ENCODE data around the gene USP17L26. TPM values are rescaled to one million over a fixed set of nuclear protein-coding genes. Genes with fewer than 3 reads are reported as not detected.
"Not testable (repeated sequence)": the region's sequence is repeated elsewhere in the genome, so short reads cannot be mapped to it uniquely, and the experiment has no call there.

USP17L26 gene
- total and polyA plus RNA-seq, 2 of the 8 experiments (the other 6 are each of a cell fraction or from before 2014, with no cell fraction given): not detected

DNA sequence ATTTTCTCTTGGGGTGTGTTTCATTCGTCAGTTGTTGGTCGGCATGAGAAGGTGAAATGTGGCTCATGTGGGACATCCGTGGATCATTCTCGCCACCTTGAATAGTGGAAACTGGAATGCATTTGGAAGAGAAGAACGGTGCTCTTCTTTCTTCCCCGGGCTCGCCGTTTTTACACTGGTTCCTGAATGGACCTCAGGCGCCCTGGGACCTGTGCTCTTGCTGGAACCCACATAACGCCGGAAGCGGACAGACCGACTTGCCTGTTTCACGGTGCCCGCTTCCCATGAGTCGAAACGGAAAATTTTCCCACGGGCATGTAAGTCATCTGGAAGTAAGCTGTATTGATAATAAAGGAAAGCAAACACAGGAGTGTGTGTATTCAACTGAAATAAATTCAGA lies 16.4 kb downstream of the USP17L26 start:
- H2AK5ac ChIP-seq (ENCODE audit: low read depth, low read length); H3K36me3 ChIP-seq (ENCODE audit: control insufficient read depth in 2 of 4, insufficient read depth in 4 of 4, low read length in 3 of 4); H2BK15ac ChIP-seq (ENCODE audit: low read length); H3K4me1 ChIP-seq (replicated peaks in 1 of 4; ENCODE audit: control insufficient read depth in 3 of 4, insufficient read depth in 4 of 4, low read length in 3 of 4); H4K8ac ChIP-seq (ENCODE audit: extremely low read depth, insufficient read depth, low read length); H3K4me2 ChIP-seq (ENCODE audit: insufficient read depth in 1 of 2, low read depth in 2 of 2, low read length in 2 of 2); H4K91ac ChIP-seq (replicated peaks; ENCODE audit: insufficient read length, low read length); H3K4me3 ChIP-seq (ENCODE audit: extremely low read depth in 1 of 4, insufficient read depth in 2 of 4, low read depth in 3 of 4, low read length in 4 of 4); H3K23ac ChIP-seq (ENCODE audit: insufficient read length); H3K23me2 ChIP-seq (ENCODE audit: low read depth, low read length); H3K9ac ChIP-seq (replicated peaks in 1 of 4; ENCODE audit: extremely low read depth in 1 of 4, low read depth in 3 of 4, low read length in 3 of 4); H3K18ac ChIP-seq (ENCODE audit: extremely low read depth, low read length); H4K5ac ChIP-seq (ENCODE audit: insufficient read length, low read depth, low read length); H2BK5ac ChIP-seq (ENCODE audit: low read depth, low read length); H3K27me3 ChIP-seq (replicated peaks in 1 of 4; ENCODE audit: control insufficient read depth in 3 of 4, extremely low read depth in 1 of 4, insufficient read depth in 3 of 4, low read length in 3 of 4); H3K4ac ChIP-seq (replicated peaks; ENCODE audit: insufficient read length, low read depth, low read length); H2BK12ac ChIP-seq (ENCODE audit: low read depth, low read length); FAIRE-seq; H2BK20ac ChIP-seq (ENCODE audit: low read length); H4K20me1 ChIP-seq (replicated peaks in 1 of 2; ENCODE audit: control insufficient read depth in 1 of 2, insufficient read depth in 2 of 2, low read length in 2 of 2); H3K14ac ChIP-seq (ENCODE audit: insufficient read length); H3K9me3 ChIP-seq (ENCODE audit: insufficient read depth in 2 of 2, low read depth in 1 of 2, low read length in 1 of 2); H2AFZ ChIP-seq (ENCODE audit: low read length); H2BK120ac ChIP-seq (replicated peaks; ENCODE audit: low read depth, low read length); CTCF ChIA-PET (ENCODE audit: partially characterized antibody); H3K27ac ChIP-seq (ENCODE audit: low read depth, low read length); H3K56ac ChIP-seq (replicated peaks; ENCODE audit: insufficient read length, low read depth, low read length); H3K79me2 ChIP-seq (ENCODE audit: control insufficient read depth in 1 of 2, insufficient read depth in 2 of 2, low read length in 2 of 2); POLR2A ChIA-PET (ENCODE audit: partially characterized antibody); H3K79me1 ChIP-seq (ENCODE audit: low read depth, low read length): not testable (repeated sequence)
- DNase-seq (ENCODE audit: low read depth in 1 of 2, low spot score in 2 of 2): peak in 1 of 2 experiments; percentile 45
- 89% methylated on average over 14 of the region's 18 CpGs; no CpG with 5 or more reads in 1 of the 2 experiments for WGBS, 2 experiments (ENCODE audit: extremely low coverage in 1 of 2, insufficient coverage in 1 of 2, insufficient read length in 1 of 2, insufficient replicate concordance in 2 of 2, low coverage in 1 of 2, low lambda C conversion rate in 2 of 2, missing lambda C conversion rate in 1 of 2)

DNA sequence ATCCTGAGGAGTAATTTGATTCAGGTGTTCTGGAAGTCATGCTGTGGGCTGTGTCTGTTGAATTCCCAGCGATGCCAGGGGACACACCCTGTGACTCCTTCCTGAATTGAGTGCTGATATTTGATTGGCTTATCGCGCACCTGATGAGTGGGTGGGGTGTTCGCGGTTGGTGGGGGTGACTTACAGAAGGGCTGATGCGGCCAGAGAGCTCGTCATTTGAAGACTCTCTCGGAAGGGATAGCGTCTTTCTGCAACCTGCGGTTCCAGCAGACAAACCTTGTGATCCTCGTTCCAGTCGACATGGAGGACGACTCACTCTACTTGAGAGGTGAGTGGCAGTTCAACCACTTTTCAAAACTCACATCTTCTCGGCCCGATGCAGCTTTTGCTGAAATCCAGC lies 18.9 kb downstream of the USP17L26 start, which contains the start of gene USP17L29:
USP17L29 (plus strand) TSS at position 301 of the 400 bp plus-strand sequence; CDS start at position 301, 0 bp downstream.
- H3K4ac ChIP-seq (replicated peaks; ENCODE audit: insufficient read length, low read depth, low read length); H2BK12ac ChIP-seq (ENCODE audit: low read depth, low read length); H3K79me1 ChIP-seq (ENCODE audit: low read depth, low read length); H3K36me3 ChIP-seq (ENCODE audit: control insufficient read depth in 2 of 4, insufficient read depth in 4 of 4, low read length in 3 of 4); H3K18ac ChIP-seq (ENCODE audit: extremely low read depth, low read length); DNase-seq (ENCODE audit: low read depth in 1 of 2, low spot score in 2 of 2); H3K14ac ChIP-seq (ENCODE audit: insufficient read length); FAIRE-seq; H3K23me2 ChIP-seq (ENCODE audit: low read depth, low read length); H3K23ac ChIP-seq (ENCODE audit: insufficient read length); H4K5ac ChIP-seq (ENCODE audit: insufficient read length, low read depth, low read length); H4K20me1 ChIP-seq (replicated peaks in 1 of 2; ENCODE audit: control insufficient read depth in 1 of 2, insufficient read depth in 2 of 2, low read length in 2 of 2); H3K4me3 ChIP-seq (ENCODE audit: extremely low read depth in 1 of 4, insufficient read depth in 2 of 4, low read depth in 3 of 4, low read length in 4 of 4); H4K8ac ChIP-seq (ENCODE audit: extremely low read depth, insufficient read depth, low read length); H3K56ac ChIP-seq (replicated peaks; ENCODE audit: insufficient read length, low read depth, low read length); H2AK5ac ChIP-seq (ENCODE audit: low read depth, low read length); H3K79me2 ChIP-seq (ENCODE audit: control insufficient read depth in 1 of 2, insufficient read depth in 2 of 2, low read length in 2 of 2); H3K27me3 ChIP-seq (replicated peaks in 1 of 4; ENCODE audit: control insufficient read depth in 3 of 4, extremely low read depth in 1 of 4, insufficient read depth in 3 of 4, low read length in 3 of 4); POLR2A ChIA-PET (ENCODE audit: partially characterized antibody); H2BK120ac ChIP-seq (replicated peaks; ENCODE audit: low read depth, low read length); CTCF ChIA-PET (ENCODE audit: partially characterized antibody); H3K4me2 ChIP-seq (ENCODE audit: insufficient read depth in 1 of 2, low read depth in 2 of 2, low read length in 2 of 2); H3K9ac ChIP-seq (replicated peaks in 1 of 4; ENCODE audit: extremely low read depth in 1 of 4, low read depth in 3 of 4, low read length in 3 of 4); H2BK5ac ChIP-seq (ENCODE audit: low read depth, low read length); H2BK20ac ChIP-seq (ENCODE audit: low read length); H3K9me3 ChIP-seq (ENCODE audit: insufficient read depth in 2 of 2, low read depth in 1 of 2, low read length in 1 of 2); H2AFZ ChIP-seq (ENCODE audit: low read length); H4K91ac ChIP-seq (replicated peaks; ENCODE audit: insufficient read length, low read length); H3K27ac ChIP-seq (ENCODE audit: low read depth, low read length); H2BK15ac ChIP-seq (ENCODE audit: low read length); H3K4me1 ChIP-seq (replicated peaks in 1 of 4; ENCODE audit: control insufficient read depth in 3 of 4, insufficient read depth in 4 of 4, low read length in 3 of 4): not testable (repeated sequence)
- WGBS, 2 experiments (ENCODE audit: extremely low coverage in 1 of 2, insufficient coverage in 1 of 2, insufficient read length in 1 of 2, insufficient replicate concordance in 2 of 2, low coverage in 1 of 2, low lambda C conversion rate in 2 of 2, missing lambda C conversion rate in 1 of 2): no CpG with 5 or more reads among the region's 15 CpGs
